Calu3 (cell line): ENCODE results near the gene RNF150. TPM values are rescaled to one million over a fixed set of nuclear protein-coding genes. Genes with fewer than 3 reads are reported as not detected.
"Not testable (repeated sequence)": the region's sequence is repeated elsewhere in the genome, so short reads cannot be mapped to it uniquely, and the experiment has no call there.

ENCODE experiments used
- BruUV-seq: library from RNA; stranded (reverse); fragments of 400-500 nt; replicated peaks from 2 replicates; lab custom pipeline; 2021; lab: Mats Ljungman, UMichigan
- CTCF ChIA-PET: fragments of 300-600 bp; sonication (Branson Sonifier 250); formaldehyde crosslinking; loops from one replicate; lab custom pipeline; 2022; ENCODE audit warnings: antibody characterized with exemption; lab: Charles Lee
- DNase-seq: peaks from one replicate; pipeline ENCODE4 v3.0.0; 2022
- H3K27ac Mint-ChIP-seq: one replicate; pipeline ENCODE4 v1.8.0; 2022; ENCODE audit warnings: mixed read lengths; ENCODE audit not compliant: unreplicated experiment
- H3K27me3 Mint-ChIP-seq: one replicate; pipeline ENCODE4 v1.8.0; 2022; ENCODE audit warnings: mixed read lengths; ENCODE audit not compliant: unreplicated experiment
- H3K36me3 Mint-ChIP-seq: one replicate; pipeline ENCODE4 v1.8.0; 2022; ENCODE audit warnings: mild to moderate bottlenecking, moderate library complexity, mixed read lengths; ENCODE audit not compliant: insufficient read depth, unreplicated experiment
- H3K4me1 Mint-ChIP-seq: one replicate; pipeline ENCODE4 v1.8.0; 2022; ENCODE audit warnings: mild to moderate bottlenecking, low read depth, mixed read lengths; ENCODE audit not compliant: unreplicated experiment
- H3K4me3 Mint-ChIP-seq: one replicate; pipeline ENCODE4 v1.8.0; 2022; ENCODE audit warnings: mild to moderate bottlenecking, low read depth, moderate library complexity, mixed read lengths; ENCODE audit not compliant: unreplicated experiment
- H3K9me3 Mint-ChIP-seq: one replicate; pipeline ENCODE4 v1.8.0; 2022; ENCODE audit warnings: low read depth, mixed read lengths; ENCODE audit not compliant: unreplicated experiment
- CTCF ChIP-seq: fragments of 200-600 bp; IDR thresholded peaks from one replicate; pipeline ENCODE4 v1.8.0; 2022; ENCODE audit warnings: antibody characterized with exemption; ENCODE audit not compliant: unreplicated experiment
- intact Hi-C: fragments of 100-400 bp; cut with micrococcal nuclease; formaldehyde crosslinking; loops from one replicate; pipeline ENCODE4 v1.10.0; 2022; ENCODE audit not compliant: unreplicated experiment
- total RNA-seq: library from RNA; stranded (reverse); gene quantifications from 2 replicates; pipeline ENCODE4 v1.2.3, GENCODE V29; 2022

RNF150 gene
- total RNA-seq, 1 experiment from 2014 or later = 0.14 TPM

- BruUV-seq = no TSS peak
- CTCF ChIA-PET = no interaction called here
- no peak for TF ChIP-seq CTCF
These were observed 316.3 kb downstream of the RNF150 start for GRCh38 chr4:140816806-140817510.

GRCh38 chr4:140813804-140814203 lies 319.5 kb downstream of the RNF150 start:
- H3K4me1 Mint-ChIP-seq = no peaks in the 10 kb centered on the region
- no TSS peak for BruUV-seq
- peaks cover 71% of the 10 kb centered on the region for H3K27me3 Mint-ChIP-seq
- H3K4me3 Mint-ChIP-seq = no peak overlapping the region
- no peak for TF ChIP-seq CTCF
- no peak for DNase-seq
- CTCF ChIA-PET = interaction anchor here (0.5 kb wide), 1 partner anchor 22 kb away, joined by 3 read pairs; no protein-coding TSS in a partner anchor
- H3K27ac Mint-ChIP-seq = no peak overlapping the region
- no peaks in the 10 kb centered on the region for H3K9me3 Mint-ChIP-seq
- H3K36me3 Mint-ChIP-seq = no peaks in the 10 kb centered on the region
- intact Hi-C loops = no loop called here

More at GRCh38 chr4:140816806-140817510, 316.3 kb downstream of the RNF150 start:
- Mint-ChIP-seq H3K4me3 (no peak overlapping the region), H3K27me3 (peaks cover 43% of the 10 kb centered on the region), H3K9me3 (no peaks in the 10 kb centered on the region), H3K27ac (no peak overlapping the region), H3K36me3 (no peaks in the 10 kb centered on the region), H3K4me1 (no peaks in the 10 kb centered on the region)
- intact Hi-C loops = no loop called here
- DNase-seq = no peak

GRCh38 chr4:140812916-140813315 lies 320.4 kb downstream of the RNF150 start:
- peaks cover 67% of the 10 kb centered on the region for H3K27me3 Mint-ChIP-seq
- H3K27ac Mint-ChIP-seq = no peak overlapping the region
- no peak for TF ChIP-seq CTCF
- H3K9me3 Mint-ChIP-seq = no peaks in the 10 kb centered on the region
- intact Hi-C loops = no loop called here
- CTCF ChIA-PET = interaction anchor here (0.6 kb wide), 1 partner anchor 439 kb away, joined by 7 read pairs; the partner anchor contains the start of gene SCOC
- no TSS peak for BruUV-seq
- DNase-seq = no peak
- H3K4me3 Mint-ChIP-seq = no peak overlapping the region
- no peaks in the 10 kb centered on the region for H3K36me3 Mint-ChIP-seq
- H3K4me1 Mint-ChIP-seq = no peaks in the 10 kb centered on the region

- H3K4me3 Mint-ChIP-seq = no peak overlapping the region
- H3K36me3 Mint-ChIP-seq = no peaks in the 10 kb centered on the region
- H3K27ac Mint-ChIP-seq = no peak overlapping the region
- CTCF ChIA-PET = no interaction called here
- TF ChIP-seq CTCF = no peak
- no TSS peak for BruUV-seq
- H3K27me3 Mint-ChIP-seq = peaks cover 64% of the 10 kb centered on the region
- no peak for DNase-seq
- no peaks in the 10 kb centered on the region for H3K4me1 Mint-ChIP-seq
- H3K9me3 Mint-ChIP-seq = no peaks in the 10 kb centered on the region
- intact Hi-C loops = no loop called here
These were observed 321.8 kb downstream of the RNF150 start for GRCh38 chr4:140811429-140811828.

GRCh38 chr4:140810591-140811169 lies 322.6 kb downstream of the RNF150 start:
- H3K36me3 Mint-ChIP-seq, BruUV-seq, H3K4me3 Mint-ChIP-seq, H3K9me3 Mint-ChIP-seq, CTCF ChIA-PET, H3K4me1 Mint-ChIP-seq, DNase-seq, intact Hi-C loops, H3K27ac Mint-ChIP-seq: not testable (repeated sequence)
- peaks cover 64% of the 10 kb centered on the region for H3K27me3 Mint-ChIP-seq
